Adrenal gland (tissue), 12 donors: ENCODE results near the gene ARID4B. TPM values are rescaled to one million over a fixed set of nuclear protein-coding genes. Genes with fewer than 3 reads are reported as not detected.
"Not testable (repeated sequence)": the region's sequence is repeated elsewhere in the genome, so short reads cannot be mapped to it uniquely, and the experiment has no call there.

Experiments used
- DNase-seq, 7 donors: peaks; one replicate each; pipeline ENCODE4 v3.0.0-alpha.2; 2019 to 2020
- H3K27ac ChIP-seq, 5 donors: fragments of 200-600 bp; sonication (generic) in 4 of 5; 1 replicate in 3 of 5; 2 replicates in 2 of 5; pipeline versions ENCODE4 v1.5.1 to v1.8.0; 2016 to 2020; ENCODE audit warnings: mild to moderate bottlenecking in 1 of 5
- H3K27me3 ChIP-seq: fragments of 200-600 bp; 2 replicates; pipeline ENCODE4 v1.8.0; 2021
- H3K36me3 ChIP-seq, 2 donors: fragments of 200-600 bp; replicated peaks in 1 of 2; 1 replicate in 1 of 2; 2 replicates in 1 of 2; pipeline versions ENCODE4 v1.5.1 to v1.8.0; 2018 to 2022
- H3K4me1 ChIP-seq, 2 donors: fragments of 200-600 bp; replicated peaks in 1 of 2; 1 replicate in 1 of 2; 2 replicates in 1 of 2; pipeline versions ENCODE4 v1.5.1 to v1.8.0; 2018 to 2021
- H3K4me3 ChIP-seq, 4 donors: fragments of 200-600 bp; sonication (generic) in 3 of 4; one replicate each; pipeline ENCODE4 v1.5.1; 2016 to 2018
- H3K9me3 ChIP-seq, 3 donors: fragments of 200-600 bp; sonication (generic) in 1 of 3; replicated peaks in 1 of 3; 1 replicate in 2 of 3; 2 replicates in 1 of 3; pipeline versions ENCODE4 v1.5.1 to v1.8.0; 2016 to 2021
- POLR2A ChIP-seq, 2 donors: fragments of 450-650 bp; IDR thresholded peaks; one replicate each; pipeline ENCODE4 v1.6.1; 2017; ENCODE audit warnings: antibody characterized with exemption in 2 of 2, mild to moderate bottlenecking in 2 of 2, moderate library complexity in 1 of 2
- WGBS, 4 donors: extraction: QIAGEN DNeasy Blood & Tissue Kit in 2 of 4; methylation state at CpG; one replicate each; pipeline versions ENCODE4 v1.1.5 to v1.1.7; 2013 to 2017; 5-methylcytosine and 5-hydroxymethylcytosine counted together
- intact Hi-C, 2 donors: fragments of 100-400 bp; cut with DNase I; formaldehyde crosslinking; loops; one replicate each; pipeline versions ENCODE4 v1.14.1 to v1.15.0; 2022 to 2023
- polyA plus RNA-seq, 3 donors: library from polyadenylated mRNA; stranded (reverse); fragments of 200-250 nt in 2 of 3; fragments of 350-450 nt in 1 of 3; fragmentation: Illumina TruSeq in 1 of 3; extraction: RNeasy Lipid Tissue Mini Kit (QIAGEN cat#74804) in 1 of 3; gene quantifications; one replicate each; pipeline ENCODE4 v1.2.3, GENCODE V29; 2013 to 2014
- total RNA-seq, 9 donors: library from RNA; depleted of rRNA in 4 of 9; stranded (reverse); fragments of >200 nt in 4 of 9; fragments of 120-200 nt in 1 of 9; fragmentation: NEBNext Ultra II Directional in 1 of 9; extraction: Animal tissue kit (Norgen Biotek cat#: 25700) in 1 of 9; gene quantifications; one replicate each; pipeline versions ENCODE4 v1.1.0 to v1.2.4, GENCODE V29; 2013 to 2023
- TF ChIP-seq, protein P1 (sequence below), 6 experiments: fragments of 450-650 bp in 4 of 6; fragments of 200-600 bp in 2 of 6; sonication (generic) in 1 of 6; IDR thresholded peaks; 1 replicate in 5 of 6; 2 replicates in 1 of 6; pipeline versions ENCODE4 v1.5.1 to v1.8.0; 2016 to 2021; ENCODE audit warnings: antibody characterized with exemption in 6 of 6, mild to moderate bottlenecking in 2 of 6, moderate library complexity in 1 of 6
- donor health status: healthy with polysubstance abuse.
- donor health status: Bipolar disorder and iron deficiency.
- donor health status: DM: yes; HTN: yes; CAD: no.
- donor health status: DM: no; HTN: no; CAD: no.
- donor health status: DM: no; HTN: no; CAD: no.
- donor health status: DM: yes; HTN: yes; CAD: no.

The ARID4B gene
- total and polyA plus RNA-seq, 12 donors: 12.4 to 44.0 (median 28.1) TPM

DNA sequence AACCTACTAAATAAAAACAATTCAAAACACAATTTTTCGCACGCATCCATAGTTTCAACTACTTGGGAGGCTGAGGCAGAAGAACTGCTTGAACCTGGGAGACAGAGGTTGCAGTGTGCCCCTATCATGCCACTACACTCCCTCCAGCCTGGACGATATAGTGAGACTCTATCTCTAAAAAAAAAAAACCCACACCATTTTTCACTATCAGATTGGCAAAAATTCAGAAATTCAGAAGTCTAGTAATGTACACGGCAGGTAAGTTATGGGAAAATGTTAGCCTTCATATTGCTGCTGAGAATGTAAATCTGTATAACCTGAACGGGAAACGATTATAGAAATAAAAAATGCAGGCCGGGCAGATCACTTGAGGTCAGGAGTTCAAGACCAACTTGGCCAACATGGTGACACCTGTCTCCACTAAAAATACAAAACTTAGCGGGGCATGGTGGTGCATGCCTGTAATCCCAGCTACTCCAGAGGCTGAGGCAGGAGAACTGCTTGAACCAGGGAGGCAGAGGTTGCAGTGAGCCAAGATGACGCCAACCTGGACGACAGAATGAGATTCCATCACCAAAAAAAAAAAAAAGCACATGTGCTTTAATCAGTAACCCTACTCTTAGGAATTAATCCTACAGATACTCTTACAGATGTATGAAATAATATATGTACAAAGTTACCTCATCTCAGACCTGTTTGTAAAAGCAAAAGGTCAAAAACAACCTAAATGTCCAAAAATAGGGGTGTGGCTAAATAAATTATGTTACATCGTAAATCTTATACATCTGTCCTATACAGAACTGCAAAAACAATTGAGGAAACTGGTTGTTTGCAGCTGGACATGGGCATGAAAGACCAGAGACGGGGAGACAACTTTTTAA lies 37.9 kb downstream of the ARID4B start:
- no peaks in the 10 kb centered on the region for H3K27me3 ChIP-seq
- TF ChIP-seq POLR2A (IDR thresholded peaks at IDR 0.05): no peak
- TF ChIP-seq, protein P1, sequence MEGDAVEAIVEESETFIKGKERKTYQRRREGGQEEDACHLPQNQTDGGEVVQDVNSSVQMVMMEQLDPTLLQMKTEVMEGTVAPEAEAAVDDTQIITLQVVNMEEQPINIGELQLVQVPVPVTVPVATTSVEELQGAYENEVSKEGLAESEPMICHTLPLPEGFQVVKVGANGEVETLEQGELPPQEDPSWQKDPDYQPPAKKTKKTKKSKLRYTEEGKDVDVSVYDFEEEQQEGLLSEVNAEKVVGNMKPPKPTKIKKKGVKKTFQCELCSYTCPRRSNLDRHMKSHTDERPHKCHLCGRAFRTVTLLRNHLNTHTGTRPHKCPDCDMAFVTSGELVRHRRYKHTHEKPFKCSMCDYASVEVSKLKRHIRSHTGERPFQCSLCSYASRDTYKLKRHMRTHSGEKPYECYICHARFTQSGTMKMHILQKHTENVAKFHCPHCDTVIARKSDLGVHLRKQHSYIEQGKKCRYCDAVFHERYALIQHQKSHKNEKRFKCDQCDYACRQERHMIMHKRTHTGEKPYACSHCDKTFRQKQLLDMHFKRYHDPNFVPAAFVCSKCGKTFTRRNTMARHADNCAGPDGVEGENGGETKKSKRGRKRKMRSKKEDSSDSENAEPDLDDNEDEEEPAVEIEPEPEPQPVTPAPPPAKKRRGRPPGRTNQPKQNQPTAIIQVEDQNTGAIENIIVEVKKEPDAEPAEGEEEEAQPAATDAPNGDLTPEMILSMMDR (IDR thresholded peaks at IDR 0.05): no peak
- peaks cover 0 to 42% of the 10 kb centered on the region in 2 donors for H3K4me1 ChIP-seq
- H3K27ac ChIP-seq: no peak overlapping the region
- no peak overlapping the region for H3K4me3 ChIP-seq
- 85 to 88% (median 87%) methylated on average over 12 of the region's 12 CpGs for whole genome bisulfite sequencing, 4 donors
- no peaks in the 10 kb centered on the region for H3K9me3 ChIP-seq
- no peak for DNase-seq
- intact Hi-C loops: no loop called here
- H3K36me3 ChIP-seq: no peaks in the 10 kb centered on the region

DNA sequence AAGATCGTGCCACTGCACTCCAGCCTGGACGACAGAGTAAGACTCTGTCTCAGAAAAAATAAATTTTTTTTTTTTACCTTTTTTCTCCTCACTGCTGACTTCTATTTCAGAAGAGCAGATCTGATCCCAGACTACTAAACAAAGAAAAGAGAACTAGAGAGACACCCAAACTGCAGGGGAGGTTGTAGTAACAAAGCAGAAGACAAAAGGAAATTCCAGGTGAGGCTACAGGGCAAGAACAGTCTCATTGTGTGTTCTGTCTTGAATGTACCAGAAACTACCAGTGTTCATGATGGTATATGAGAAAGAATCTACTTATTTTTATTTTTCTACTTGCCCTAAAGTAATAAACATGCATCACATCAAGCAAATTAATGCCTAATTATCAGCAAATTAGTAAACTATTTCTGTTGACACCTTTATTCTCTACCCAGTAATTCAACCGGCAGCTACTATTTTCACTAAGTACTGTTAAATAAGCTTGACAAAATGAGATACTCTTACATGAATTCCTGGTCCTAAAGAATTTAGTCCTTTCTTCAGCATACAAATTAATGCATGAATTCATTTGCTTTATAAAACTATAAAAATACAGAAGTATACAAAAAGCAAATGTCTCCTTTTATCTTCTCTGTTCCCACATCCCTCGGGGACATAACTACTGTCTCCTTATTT lies 40.6 kb downstream of the ARID4B start:
- Histone ChIP-seq H3K36me3 (no peaks in the 10 kb centered on the region), H3K4me3 (no peak overlapping the region), H3K27me3 (no peaks in the 10 kb centered on the region), H3K9me3 (no peaks in the 10 kb centered on the region), H3K27ac (no peak overlapping the region), H3K4me1 (peaks cover 0 to 32% of the 10 kb centered on the region in 2 donors)
- WGBS, 4 donors: 85 to 90% (median 89%) methylated on average over 4 of the region's 4 CpGs
- TF ChIP-seq POLR2A (IDR thresholded peaks at IDR 0.05): no peak
- TF ChIP-seq, protein P1 (IDR thresholded peaks at IDR 0.05): no peak
- intact Hi-C loops: no loop called here
- DNase-seq: no peak

DNA sequence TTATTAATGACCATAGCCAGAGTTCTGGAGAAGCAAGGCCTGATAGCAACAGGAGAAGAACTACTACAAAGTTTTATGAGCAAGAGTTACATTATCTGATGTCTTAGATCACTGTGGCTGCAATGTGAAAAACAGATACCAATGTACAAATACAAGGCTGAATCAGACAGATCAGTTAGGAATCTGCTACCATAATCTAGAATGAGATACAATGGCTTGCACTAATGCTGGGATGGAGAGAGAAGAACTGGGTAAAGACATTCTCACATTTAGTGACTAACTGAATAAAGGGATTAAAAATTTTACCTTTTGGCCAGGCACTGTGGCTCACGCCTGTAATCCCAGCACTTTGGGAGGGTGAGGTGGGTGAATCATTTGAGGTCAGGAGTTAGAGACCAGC lies 41.3 kb downstream of the ARID4B start:
- no peak for TF ChIP-seq POLR2A (IDR thresholded peaks at IDR 0.05)
- TF ChIP-seq, protein P1 (IDR thresholded peaks at IDR 0.05): no peak
- WGBS, 4 donors: 63 to 100% (median 75%) methylated on average over 1 of the region's 1 CpG

DNA sequence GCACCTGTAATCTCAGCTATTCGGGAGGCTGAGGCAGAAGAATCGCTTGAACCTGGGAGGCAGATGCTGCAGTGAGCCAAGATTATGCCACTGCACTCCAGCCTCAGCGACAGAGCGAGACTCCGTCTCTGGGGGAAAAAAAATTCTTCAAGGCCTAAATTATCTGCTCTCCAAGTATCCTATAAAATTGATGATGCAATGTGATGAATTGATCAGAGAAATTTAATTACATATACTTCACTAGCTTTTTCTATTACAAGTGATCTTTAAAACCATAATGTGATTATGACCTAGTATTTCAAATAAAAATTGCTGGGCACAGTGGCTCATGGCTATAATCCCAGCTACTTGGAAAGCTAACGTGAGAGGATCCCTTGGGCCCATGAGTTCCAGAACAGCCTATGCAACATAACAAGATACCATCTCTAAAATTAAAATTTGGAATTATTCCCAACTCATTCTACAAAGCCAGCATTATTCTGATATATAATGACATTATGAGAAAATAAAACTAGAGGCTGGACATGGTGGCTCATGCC lies 43.7 kb downstream of the ARID4B start:
- no peak overlapping the region for H3K27ac ChIP-seq
- DNase-seq: no peak
- H3K36me3 ChIP-seq: no peaks in the 10 kb centered on the region
- H3K4me1 ChIP-seq: peaks cover 0 to 35% of the 10 kb centered on the region in 2 donors
- H3K9me3 ChIP-seq: no peaks in the 10 kb centered on the region
- H3K4me3 ChIP-seq: no peak overlapping the region
- no peak for TF ChIP-seq POLR2A (IDR thresholded peaks at IDR 0.05)
- intact Hi-C loops: no loop called here
- H3K27me3 ChIP-seq: no peaks in the 10 kb centered on the region
- WGBS, 4 donors: 86 to 95% (median 90%) methylated on average over 6 of the region's 6 CpGs

More for the DNA sequence above, 41.3 kb downstream of the ARID4B start:
- H3K27ac ChIP-seq: peak overlapping the region in 1 of 5 donors; percentile 17
- H3K27me3 ChIP-seq: no peaks in the 10 kb centered on the region
- no peak for DNase-seq
- H3K9me3 ChIP-seq: no peaks in the 10 kb centered on the region
- no peak overlapping the region for H3K4me3 ChIP-seq
- H3K4me1 ChIP-seq: peaks cover 0 to 28% of the 10 kb centered on the region in 2 donors
- no peaks in the 10 kb centered on the region for H3K36me3 ChIP-seq
- intact Hi-C loops: no loop called here

DNA sequence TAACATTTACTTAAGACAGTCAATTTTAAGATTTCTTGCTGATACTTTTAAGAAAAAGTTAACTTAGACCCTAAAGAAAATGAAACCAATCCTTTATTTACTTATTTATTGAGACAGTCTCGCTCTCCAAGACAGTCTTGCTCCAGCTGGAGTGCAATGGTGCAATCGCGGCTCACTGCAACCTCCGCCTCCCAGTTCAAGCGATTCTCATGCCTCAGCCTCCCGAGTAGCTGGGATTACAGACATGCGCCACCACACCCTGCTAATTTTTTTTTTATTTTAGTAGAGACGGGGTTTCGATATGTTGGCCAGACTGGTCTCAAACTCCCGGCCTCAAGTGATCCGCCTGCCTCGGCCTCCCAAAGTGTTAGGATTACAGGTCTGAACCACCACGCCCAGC lies 44.3 kb downstream of the ARID4B start:
- H3K4me3 ChIP-seq, intact Hi-C loops, DNase-seq, H3K27ac ChIP-seq, H3K27me3 ChIP-seq, H3K36me3 ChIP-seq, H3K9me3 ChIP-seq: not testable (repeated sequence)
- peaks cover 0 to 32% of the 10 kb centered on the region in 2 donors for H3K4me1 ChIP-seq
- 93 to 97% (median 96%) methylated on average over 13 of the region's 13 CpGs for WGBS, 4 donors
